Ovary (tissue), 9 donors: ENCODE results near the gene CALD1. TPM values are rescaled to one million over a fixed set of nuclear protein-coding genes. Genes with fewer than 3 reads are reported as not detected.

ENCODE experiments used
- DNase-seq, 5 donors: peaks; one replicate each; pipeline ENCODE4 v3.0.0-alpha.2; 2019 to 2020
- H3K27ac ChIP-seq, 2 donors: fragments of 200-600 bp; one replicate each; pipeline versions ENCODE4 v1.5.1 to v1.8.0; 2019 to 2022
- H3K27me3 ChIP-seq: fragments of 200-600 bp; one replicate; pipeline ENCODE4 v1.8.0; 2022
- H3K36me3 ChIP-seq: fragments of 200-600 bp; sonication (generic); one replicate; pipeline ENCODE4 v1.5.1; 2019
- H3K4me1 ChIP-seq: one replicate; pipeline ENCODE4 v1.8.1; 2013; ENCODE audit warnings: mild to moderate bottlenecking, moderate library complexity; ENCODE audit not compliant: insufficient read depth
- H3K4me3 ChIP-seq: fragments of 200-600 bp; sonication (generic); one replicate; pipeline ENCODE4 v1.5.1; 2017
- H3K9me3 ChIP-seq, 2 donors: fragments of 200-600 bp in 1 of 2; sonication (generic) in 1 of 2; one replicate each; pipeline versions ENCODE4 v1.5.1 to v1.8.1; 2013 to 2019; ENCODE audit warnings: mild to moderate bottlenecking in 1 of 2, moderate library complexity in 1 of 2
- CTCF ChIP-seq, 3 donors: fragments of 450-650 bp in 2 of 3; fragments of 200-600 bp in 1 of 3; IDR thresholded peaks; one replicate each; pipeline versions ENCODE4 v1.5.1 to v1.8.0; 2016 to 2022; ENCODE audit warnings: antibody characterized with exemption in 3 of 3, mild to moderate bottlenecking in 1 of 3
- EP300 ChIP-seq: sonication (generic); formaldehyde crosslinking; IDR thresholded peaks from one replicate; pipeline ENCODE4 v1.6.1; 2017; ENCODE audit warnings: antibody characterized with exemption
- POLR2A ChIP-seq: fragments of 450-650 bp; IDR thresholded peaks from one replicate; pipeline ENCODE4 v1.6.1; 2017; ENCODE audit warnings: antibody characterized with exemption, mild to moderate bottlenecking, moderate library complexity
- WGBS, 3 donors: extraction: QIAGEN DNeasy Blood & Tissue Kit in 1 of 3; methylation state at CpG; one replicate each; pipeline versions ENCODE4 v1.1.5 to v1.1.7; 2013 to 2017; 5-methylcytosine and 5-hydroxymethylcytosine counted together
- intact Hi-C, 4 donors: fragments of 100-400 bp; cut with DNase I; formaldehyde crosslinking; loops; one replicate each; pipeline versions ENCODE4 v1.11.0 to v1.15.1; 2022 to 2023
- polyA plus RNA-seq, 2 donors: library from polyadenylated mRNA; stranded (reverse); fragments of 200-250 nt in 1 of 2; fragments of 350-450 nt in 1 of 2; fragmentation: Illumina TruSeq in 1 of 2; extraction: RNeasy Lipid Tissue Mini Kit (QIAGEN cat#74804) in 1 of 2; gene quantifications; one replicate each; pipeline ENCODE4 v1.2.3, GENCODE V29; 2013 to 2014
- total RNA-seq, 7 donors: library from RNA; depleted of rRNA in 2 of 7; stranded (reverse); fragments of >200 nt in 2 of 7; fragmentation: NEBNext Ultra II Directional in 3 of 7; extraction: Animal tissue kit (Norgen Biotek cat#: 25700) in 3 of 7; gene quantifications; one replicate each; pipeline versions ENCODE4 v1.1.0 to v1.2.4, GENCODE V29; 2016 to 2023
- donor health status: DM: no; HTN: no; CAD: no; lungs with moderate emphysema.
- donor health status: DM: no; HTN: no; CAD: no.
- donor health status: Bipolar disorder and iron deficiency.
- donor health status: DM: yes; HTN: yes; CAD: no.
- donor health status: DM: no; HTN: no; CAD: no.
- donor health status: DM: yes; HTN: yes; CAD: no.

Gene CALD1
- total and polyA plus RNA-seq, 9 donors = 306 to 697 (median 463) TPM

DNA sequence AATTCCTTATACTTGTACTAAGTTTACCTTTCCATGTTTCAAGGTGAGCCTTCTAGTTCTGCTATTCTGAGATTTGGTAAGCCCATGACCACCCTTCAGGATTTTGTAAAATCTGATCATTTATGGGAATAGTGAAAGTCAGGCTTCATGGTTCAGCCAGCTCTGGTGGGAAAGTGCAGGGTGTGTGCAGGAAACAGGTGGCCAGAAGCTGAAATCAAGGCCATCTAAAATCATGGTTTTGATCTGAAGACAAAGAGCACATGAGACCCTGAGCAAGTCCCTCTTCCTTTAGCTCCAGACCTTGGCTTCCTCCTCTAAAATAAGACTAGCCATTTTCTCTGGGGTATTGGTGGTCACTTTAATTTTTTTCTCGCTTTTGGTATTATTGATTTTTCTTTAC is 91.3 kb downstream of the CALD1 start:
- Histone ChIP-seq H3K27ac (no peak overlapping the region), H3K4me1 (peaks cover 16% of the 10 kb centered on the region), H3K27me3 (no peaks in the 10 kb centered on the region), H3K4me3 (no peak overlapping the region), H3K9me3 (no peaks in the 10 kb centered on the region), H3K36me3 (no peaks in the 10 kb centered on the region)
- intact Hi-C loops = no loop called here
- 88 to 91% (median 88%) methylated on average over 1 of the region's 1 CpG for WGBS, 3 donors
- TF ChIP-seq POLR2A (no peak), EP300 (no peak), CTCF (IDR thresholded peaks at IDR 0.05) (no peak)
- no peak for DNase-seq

GRCh38 chr7:134873253-134873652 is 93.8 kb downstream of the CALD1 start:
- intact Hi-C loops = no loop called here

DNA sequence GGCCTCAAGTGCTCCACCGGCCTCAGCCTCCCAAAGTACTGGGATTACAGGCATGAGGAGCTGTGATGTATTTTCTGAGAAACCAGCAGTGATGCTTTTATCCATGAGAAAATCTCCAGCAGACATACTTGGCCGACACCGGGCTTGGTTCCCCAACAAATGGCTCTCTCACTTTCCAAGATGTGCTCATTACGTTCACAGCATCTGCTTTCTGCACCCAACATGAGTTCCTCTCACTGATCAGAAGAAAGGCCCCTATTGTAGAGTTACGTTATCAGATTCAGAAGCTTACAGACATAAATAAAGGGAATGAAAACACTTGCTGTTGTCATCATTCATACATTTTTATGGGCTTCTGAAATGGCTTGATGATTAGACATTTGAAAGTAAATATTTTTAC is 95.0 kb downstream of the CALD1 start:
- TF ChIP-seq CTCF (IDR thresholded peaks at IDR 0.05) (no peak), POLR2A (no peak), EP300 (no peak)
- intact Hi-C loops = no loop called here
- Histone ChIP-seq H3K4me1 (peaks cover 23% of the 10 kb centered on the region), H3K9me3 (no peaks in the 10 kb centered on the region), H3K27ac (no peak overlapping the region), H3K4me3 (no peak overlapping the region), H3K36me3 (no peaks in the 10 kb centered on the region), H3K27me3 (no peaks in the 10 kb centered on the region)
- no peak for DNase-seq
- 86 to 89% (median 88%) methylated on average over 5 of the region's 5 CpGs for WGBS, 3 donors

More at GRCh38 chr7:134873253-134873652, 93.8 kb downstream of the CALD1 start:
- Histone ChIP-seq H3K36me3 (no peaks in the 10 kb centered on the region), H3K27ac (no peak overlapping the region), H3K4me3 (no peak overlapping the region), H3K4me1 (peaks cover 19% of the 10 kb centered on the region), H3K9me3 (no peaks in the 10 kb centered on the region), H3K27me3 (no peaks in the 10 kb centered on the region)
- TF ChIP-seq POLR2A = no peak
- no peak for TF ChIP-seq EP300
- no peak for TF ChIP-seq CTCF (IDR thresholded peaks at IDR 0.05)
- no peak for DNase-seq
- WGBS, 3 donors = 68 to 78% (median 77%) methylated on average over 6 of the region's 6 CpGs

GRCh38 chr7:134875867-134876266 is 96.4 kb downstream of the CALD1 start:
- WGBS, 3 donors = 52 to 66% (median 64%) methylated on average over 5 of the region's 5 CpGs
- TF ChIP-seq CTCF (IDR thresholded peaks at IDR 0.05) = no peak
- TF ChIP-seq POLR2A = no peak
- no peak for TF ChIP-seq EP300
- intact Hi-C loops = no loop called here
- H3K36me3 ChIP-seq = no peaks in the 10 kb centered on the region
- H3K4me1 ChIP-seq = peaks cover 22% of the 10 kb centered on the region
- H3K27me3 ChIP-seq = no peaks in the 10 kb centered on the region
- DNase-seq = no peak
- no peaks in the 10 kb centered on the region for H3K9me3 ChIP-seq
- H3K27ac ChIP-seq = no peak overlapping the region
- H3K4me3 ChIP-seq = no peak overlapping the region
